HS-5 (cell line): ENCODE data around the gene CHRNE.
"Not testable (repeated sequence)": the region's sequence is repeated elsewhere in the genome, so short reads cannot be mapped to it uniquely, and the experiment has no call there.

ENCODE experiments used
- DNase-seq: peaks from one replicate; pipeline ENCODE4 v3.0.0-alpha.2; 2012; ENCODE audit warnings: low read depth

CHRNE gene

GRCh38 chr17:4939796-4940554 is 37.1 kb upstream of the CHRNE start, which contains the start of the genes RNF167 and SLC25A11:
RNF167 (plus strand) TSS chr17:4940268; CDS start chr17:4940910, 642 bp downstream.
SLC25A11 (minus strand) TSS chr17:4940046; CDS start chr17:4939910, 136 bp downstream.
- DNase-seq: peak; percentile 99

GRCh38 chr17:4939546-4939795 is 36.6 kb upstream of the CHRNE start:
- DNase-seq: no peak

- no peak for DNase-seq
Observed at GRCh38 chr17:4938688-4939545, 36.0 kb upstream of the CHRNE start.

- no peak for DNase-seq
Observed at GRCh38 chr17:4938069-4938491, 35.2 kb upstream of the CHRNE start.

- no peak for DNase-seq
Observed at GRCh38 chr17:4937553-4937952, 34.7 kb upstream of the CHRNE start.

GRCh38 chr17:4936436-4936835 is 33.5 kb upstream of the CHRNE start:
- DNase-seq: no peak

- no peak for DNase-seq
Observed at GRCh38 chr17:4935650-4936049, 32.8 kb upstream of the CHRNE start.

- no peak for DNase-seq
Observed at GRCh38 chr17:4934173-4934979, 31.5 kb upstream of the CHRNE start.

- DNase-seq: no peak
Observed at GRCh38 chr17:4933646-4934045, 30.7 kb upstream of the CHRNE start.

GRCh38 chr17:4932756-4933155 is 29.9 kb upstream of the CHRNE start:
- DNase-seq: no peak

- DNase-seq: no peak
Observed at GRCh38 chr17:4931963-4932362, 29.1 kb upstream of the CHRNE start, which contains the start of gene GP1BA. GP1BA (plus strand) TSS chr17:4932277; CDS start chr17:4932605, 328 bp downstream.

- DNase-seq: no peak
Observed at GRCh38 chr17:4928881-4929280, 26.0 kb upstream of the CHRNE start.

- DNase-seq: not testable (repeated sequence)
Observed at GRCh38 chr17:4926577-4927335, 23.9 kb upstream of the CHRNE start.

GRCh38 chr17:4921320-4921719 is 18.4 kb upstream of the CHRNE start:
- no peak for DNase-seq

- DNase-seq: no peak
Observed at GRCh38 chr17:4920351-4921048, 17.6 kb upstream of the CHRNE start.

- no peak for DNase-seq
Observed at GRCh38 chr17:4919511-4920047, 16.7 kb upstream of the CHRNE start.

- DNase-seq: not testable (repeated sequence)
Observed at GRCh38 chr17:4914551-4914950, 11.7 kb upstream of the CHRNE start.

- DNase-seq: no peak
Observed at GRCh38 chr17:4913994-4914393, 11.1 kb upstream of the CHRNE start.

- peak; percentile 30 for DNase-seq
Observed at GRCh38 chr17:4908711-4909496, 6.0 kb upstream of the CHRNE start.

- no peak for DNase-seq
Observed at GRCh38 chr17:4908301-4908700, 5.4 kb upstream of the CHRNE start.
